ENCODE results near the gene TMEM91. TPM values are rescaled to one million over a fixed set of nuclear protein-coding genes. Genes with fewer than 3 reads are reported as not detected.

TMEM91 gene
- total and polyA plus RNA-seq, 2 of the 13 experiments (the other 11 are each of a cell fraction or from before 2014, with no cell fraction given) = 6.3 to 10.3 TPM

- H3K4me3 ChIP-seq (replicated peaks in 1 of 3; ENCODE audit: insufficient read depth in 1 of 3, low read depth in 2 of 3, low read length in 3 of 3) = no peak overlapping the region
- intact Hi-C loops (cut with micrococcal nuclease; ENCODE audit: unreplicated experiment) (no loop called here), in situ Hi-C loops (cut with HindIII; ENCODE audit: extremely low pct_ligation_motif_present, low pct_unique_long_range_greater_than_20kb) (no loop called here)
- no peak overlapping the region for H3K27ac ChIP-seq (ENCODE audit: extremely low read length, insufficient read depth, low read length)
- no peak overlapping the region for H3K4me2 ChIP-seq (ENCODE audit: low read depth, low read length)
- H3K9me3 ChIP-seq (ENCODE audit: low read length) = no peaks in the 10 kb centered on the region
- TF ChIP-seq ZNF230 (CRISPR knock-in tag; IDR thresholded peaks at IDR 0.05) = no peak
- TF ChIP-seq IRF9 (CRISPR knock-in tag; IDR thresholded peaks at IDR 0.05; ENCODE audit: borderline replicate concordance) = no peak
- no peak for TF ChIP-seq ZNF44 (CRISPR knock-in tag; IDR thresholded peaks at IDR 0.05)
- 0 out of 2 replicates have a peak, but pooled peaks have one; percentile 56 for TF ChIP-seq HNRNPL (IDR thresholded peaks at IDR 0.05; ENCODE audit: low read depth, low read length)
- 0 out of 2 replicates have a peak, but pooled peaks have one; percentile 32 for TF ChIP-seq ZFP91 (CRISPR knock-in tag; IDR thresholded peaks at IDR 0.05; ENCODE audit: borderline replicate concordance)
- TF ChIP-seq, protein P1, sequence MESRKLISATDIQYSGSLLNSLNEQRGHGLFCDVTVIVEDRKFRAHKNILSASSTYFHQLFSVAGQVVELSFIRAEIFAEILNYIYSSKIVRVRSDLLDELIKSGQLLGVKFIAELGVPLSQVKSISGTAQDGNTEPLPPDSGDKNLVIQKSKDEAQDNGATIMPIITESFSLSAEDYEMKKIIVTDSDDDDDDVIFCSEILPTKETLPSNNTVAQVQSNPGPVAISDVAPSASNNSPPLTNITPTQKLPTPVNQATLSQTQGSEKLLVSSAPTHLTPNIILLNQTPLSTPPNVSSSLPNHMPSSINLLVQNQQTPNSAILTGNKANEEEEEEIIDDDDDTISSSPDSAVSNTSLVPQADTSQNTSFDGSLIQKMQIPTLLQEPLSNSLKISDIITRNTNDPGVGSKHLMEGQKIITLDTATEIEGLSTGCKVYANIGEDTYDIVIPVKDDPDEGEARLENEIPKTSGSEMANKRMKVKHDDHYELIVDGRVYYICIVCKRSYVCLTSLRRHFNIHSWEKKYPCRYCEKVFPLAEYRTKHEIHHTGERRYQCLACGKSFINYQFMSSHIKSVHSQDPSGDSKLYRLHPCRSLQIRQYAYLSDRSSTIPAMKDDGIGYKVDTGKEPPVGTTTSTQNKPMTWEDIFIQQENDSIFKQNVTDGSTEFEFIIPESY (CRISPR knock-in tag; IDR thresholded peaks at IDR 0.05) = peak; percentile 84
- TF ChIP-seq AGO2 (optimal IDR thresholded peaks at IDR 0.05; ENCODE audit: low read depth, low read length) = peak; percentile 87
- no peak for TF ChIP-seq ZNF180 (CRISPR knock-in tag; IDR thresholded peaks at IDR 0.05; ENCODE audit: borderline replicate concordance, low read depth)
- TF ChIP-seq HNRNPK (IDR thresholded peaks at IDR 0.05; ENCODE audit: low read depth, low read length, poor library complexity, severe bottlenecking) = peak; percentile 54
- TF ChIP-seq AGO1 (IDR thresholded peaks at IDR 0.05; ENCODE audit: low read depth, low read length, poor library complexity, severe bottlenecking) = peak; percentile 39
- no peak for TF ChIP-seq ELK4 (CRISPR knock-in tag; IDR thresholded peaks at IDR 0.05; ENCODE audit: borderline replicate concordance)
- no peak for TF ChIP-seq ZNF878 (CRISPR knock-in tag; IDR thresholded peaks at IDR 0.05)
- TF ChIP-seq REXO4 (CRISPR knock-in tag; IDR thresholded peaks at IDR 0.05; ENCODE audit: borderline replicate concordance) = no peak
- TF ChIP-seq ARID2 (CRISPR knock-in tag; IDR thresholded peaks at IDR 0.05; ENCODE audit: borderline replicate concordance) = no peak
- TF ChIP-seq ELF4 (CRISPR knock-in tag; IDR thresholded peaks at IDR 0.05; ENCODE audit: borderline replicate concordance) = no peak
- peak; percentile 56 for TF ChIP-seq RBFOX2 (IDR thresholded peaks at IDR 0.05; ENCODE audit: low read depth, low read length)
- TF ChIP-seq GATAD2A (CRISPR knock-in tag; IDR thresholded peaks at IDR 0.05) = no peak
- TF ChIP-seq NFKB2 (CRISPR knock-in tag; IDR thresholded peaks at IDR 0.05; ENCODE audit: borderline replicate concordance) = no peak
- TF ChIP-seq CHD2 (IDR thresholded peaks at IDR 0.05; ENCODE audit: low read depth, low read length) = no peak
- H3K27me3 ChIP-seq (ENCODE audit: control insufficient read depth in 1 of 2, insufficient read depth in 2 of 2, low read length in 2 of 2) = no peaks in the 10 kb centered on the region
- no peaks in the 10 kb centered on the region for H4K20me1 ChIP-seq (ENCODE audit: insufficient read depth, low read length)
- POLR2A ChIA-PET = interaction anchor here (0.6 to 1.3 kb wide), 3 partner anchors 24 to 124 kb away, joined by 3 to 6 read pairs (median 3); partner anchors contain the start of gene DMAC2
- peaks cover 14 to 34% of the 10 kb centered on the region in 2 experiments; a peak in 4 of 5 replicates for H3K36me3 ChIP-seq (replicated peaks in 1 of 2; ENCODE audit: control insufficient read depth in 1 of 2, insufficient read depth in 2 of 2, low read length in 2 of 2)
- CTCF ChIA-PET (ENCODE audit: low intra/inter-chr PET ratio, low total read pairs) = no interaction called here
- no peak overlapping the region for H2AFZ ChIP-seq (ENCODE audit: low read length)
- WGBS (ENCODE audit: low lambda C conversion rate) = 96% methylated on average over 6 of the region's 33 CpGs
- FAIRE-seq = no peak
- peaks cover 48% of the 10 kb centered on the region for H3K4me1 ChIP-seq (ENCODE audit: insufficient read depth, low read length)
- no peak overlapping the region for H3K9ac ChIP-seq (ENCODE audit: insufficient read depth, low read depth, low read length)
- no TSS peak for BruUV-seq (replicated peaks)
- DNase-seq (ENCODE audit: low spot score) = no peak
- ATAC-seq = no peak
- H3K79me2 ChIP-seq (ENCODE audit: insufficient read depth, low read length) = peaks cover 2% of the 10 kb centered on the region
Observed at GRCh38 chr19:41327576-41328156, 48.7 kb upstream of the TMEM91 start.

All from HepG2 (cell line).